WTC11 (cell line): ENCODE measurements around the gene BLOC1S1. TPM values are rescaled to one million over a fixed set of nuclear protein-coding genes. Genes with fewer than 3 reads are reported as not detected.

Experiments used
- ATAC-seq: fragments of 200-7000 bp; cut with Tn5 transposase; 2 replicates; pipeline ENCODE4 v1.10.0; 2021; ENCODE audit warnings: mild to moderate bottlenecking, moderate library complexity
- CTCF ChIA-PET: fragments of 300-600 bp; sonication (Branson Sonifier 250); formaldehyde crosslinking; loops from one replicate; lab custom pipeline; 2021; ENCODE audit warnings: antibody characterized with exemption; lab: Charles Lee
- POLR2A ChIA-PET: fragments of 350-600 bp; sonication (Branson Sonifier 250); formaldehyde crosslinking; loops from one replicate; lab custom pipeline; 2021; ENCODE audit warnings: antibody characterized with exemption; lab: Charles Lee
- DNase-seq: peaks from one replicate; pipeline ENCODE4 v3.0.0; 2021; ENCODE audit warnings: low spot score
- H3K27ac Mint-ChIP-seq: 2 replicates; pipeline ENCODE4 v1.8.0; 2021; ENCODE audit warnings: mixed read lengths
- H3K27me3 Mint-ChIP-seq: 2 replicates; pipeline ENCODE4 v1.8.0; 2021; ENCODE audit warnings: low read depth, mild to moderate bottlenecking, moderate library complexity, mixed read lengths
- H3K36me3 Mint-ChIP-seq: 2 replicates; pipeline ENCODE4 v1.8.0; 2021; ENCODE audit warnings: mixed read lengths
- H3K4me1 Mint-ChIP-seq: 2 replicates; pipeline ENCODE4 v1.8.0; 2022; ENCODE audit warnings: mixed read lengths
- H3K4me3 Mint-ChIP-seq: 2 replicates; pipeline ENCODE4 v1.8.0; 2021; ENCODE audit warnings: mild to moderate bottlenecking, moderate library complexity, mixed read lengths
- H3K9me3 Mint-ChIP-seq: 2 replicates; pipeline ENCODE4 v1.8.0; 2021; ENCODE audit warnings: mixed read lengths
- GTF2I ChIP-seq: fragments of 250-450 bp; sonication (Bioruptor Pico); conservative IDR thresholded peaks from 2 replicates; pipeline ENCODE4 v1.4.0; 2021; ENCODE audit warnings: mild to moderate bottlenecking
- KAT7 ChIP-seq: sonication (generic); formaldehyde crosslinking; IDR thresholded peaks from 2 replicates; pipeline ENCODE4 v1.8.1; 2023; ENCODE audit warnings: missing genetic modification reagents, mild to moderate bottlenecking, borderline replicate concordance
- NFE2L1 ChIP-seq: sonication (generic); formaldehyde crosslinking; IDR thresholded peaks from 2 replicates; pipeline ENCODE4 v1.8.1; 2023; ENCODE audit warnings: missing genetic modification reagents
- NFYB ChIP-seq: sonication (generic); formaldehyde crosslinking; conservative IDR thresholded peaks from 2 replicates; pipeline ENCODE4 v1.8.0; 2022; ENCODE audit warnings: low read depth, missing genetic modification reagents
- NR1H2 ChIP-seq: sonication (generic); formaldehyde crosslinking; IDR thresholded peaks from 2 replicates; pipeline ENCODE4 v1.9.0; 2021; ENCODE audit warnings: mild to moderate bottlenecking, moderate library complexity, missing genetic modification reagents
- OVOL2 ChIP-seq: fragments of 250-450 bp; sonication (Bioruptor Pico); IDR thresholded peaks from 2 replicates; pipeline ENCODE4 v1.9.0; 2021; ENCODE audit warnings: mild to moderate bottlenecking, borderline replicate concordance
- SMAD3 ChIP-seq: sonication (generic); formaldehyde crosslinking; IDR thresholded peaks from 2 replicates; pipeline ENCODE4 v1.8.0; 2022; ENCODE audit warnings: missing genetic modification reagents, mild to moderate bottlenecking, borderline replicate concordance
- TEAD1 ChIP-seq: sonication (generic); formaldehyde crosslinking; IDR thresholded peaks from 2 replicates; pipeline ENCODE4 v1.8.0; 2022; ENCODE audit warnings: mild to moderate bottlenecking, missing genetic modification reagents
- ZNF263 ChIP-seq: sonication (generic); formaldehyde crosslinking; IDR thresholded peaks from 2 replicates; pipeline ENCODE4 v1.8.1; 2022; ENCODE audit warnings: low read depth, mild to moderate bottlenecking, moderate library complexity, missing genetic modification reagents
- total RNA-seq: library from RNA; stranded (reverse); gene quantifications from 3 replicates; pipeline ENCODE4 v1.2.3, GENCODE V29; 2021
- TF ChIP-seq, protein P1 (sequence below): fragments of 250-450 bp; sonication (Bioruptor Pico); IDR thresholded peaks from 2 replicates; pipeline ENCODE4 v1.9.0; 2021; ENCODE audit warnings: mild to moderate bottlenecking, borderline replicate concordance
- TF ChIP-seq, protein P2 (sequence below): sonication (generic); formaldehyde crosslinking; IDR thresholded peaks from 2 replicates; pipeline ENCODE4 v1.8.1; 2023; ENCODE audit warnings: mild to moderate bottlenecking, missing genetic modification reagents, moderate library complexity
- TF ChIP-seq, protein P3 (sequence below): sonication (generic); formaldehyde crosslinking; IDR thresholded peaks from 2 replicates; pipeline ENCODE4 v1.8.0; 2022; ENCODE audit warnings: mild to moderate bottlenecking, missing genetic modification reagents
- TF ChIP-seq, protein P4 (sequence below): sonication (generic); formaldehyde crosslinking; IDR thresholded peaks from 2 replicates; pipeline ENCODE4 v1.8.0; 2022; ENCODE audit warnings: mild to moderate bottlenecking, missing genetic modification reagents
- TF ChIP-seq, protein P5 (sequence below): fragments of 250-450 bp; sonication (Bioruptor Pico); IDR thresholded peaks from 2 replicates; pipeline ENCODE4 v1.9.0; 2021; ENCODE audit warnings: moderate library complexity, mild to moderate bottlenecking, inconsistent platforms, borderline replicate concordance

The BLOC1S1 gene
- total RNA-seq, 1 experiment from 2014 or later: 81.9 TPM

DNA sequence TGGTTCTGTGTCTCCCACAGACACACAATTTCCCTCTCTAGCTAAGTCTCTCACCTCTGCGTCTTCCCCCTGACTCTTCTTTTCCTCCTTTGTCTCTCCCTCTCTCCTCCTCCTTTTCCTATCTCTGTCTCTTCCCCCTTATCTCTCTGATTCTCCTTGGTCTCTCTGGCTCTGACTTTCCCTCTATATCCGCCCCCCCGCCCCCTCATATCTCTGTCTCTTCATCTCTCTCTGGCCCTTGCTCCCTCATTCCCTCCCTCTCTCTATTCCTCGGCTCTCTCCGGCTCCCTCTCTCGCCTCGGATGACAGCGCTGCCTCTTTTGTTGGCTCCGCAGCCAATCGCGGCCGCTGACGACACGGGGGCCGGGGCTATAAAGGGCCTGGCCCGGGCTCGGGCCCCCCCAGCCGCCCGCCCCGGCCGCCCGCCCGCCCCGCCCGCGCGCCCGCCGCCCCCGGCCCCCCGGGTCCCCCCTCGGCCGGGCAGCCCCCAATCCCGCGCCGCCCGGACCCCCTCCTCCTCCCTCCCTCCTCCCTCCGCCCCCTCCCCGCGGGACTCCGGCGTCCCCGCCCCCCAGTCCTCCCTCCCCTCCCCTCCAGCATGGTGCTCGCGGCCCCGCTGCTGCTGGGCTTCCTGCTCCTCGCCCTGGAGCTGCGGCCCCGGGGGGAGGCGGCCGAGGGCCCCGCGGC is 27.0 kb downstream of the BLOC1S1 start, which contains the start of gene GDF11 (continued):
- TF ChIP-seq, protein P1, sequence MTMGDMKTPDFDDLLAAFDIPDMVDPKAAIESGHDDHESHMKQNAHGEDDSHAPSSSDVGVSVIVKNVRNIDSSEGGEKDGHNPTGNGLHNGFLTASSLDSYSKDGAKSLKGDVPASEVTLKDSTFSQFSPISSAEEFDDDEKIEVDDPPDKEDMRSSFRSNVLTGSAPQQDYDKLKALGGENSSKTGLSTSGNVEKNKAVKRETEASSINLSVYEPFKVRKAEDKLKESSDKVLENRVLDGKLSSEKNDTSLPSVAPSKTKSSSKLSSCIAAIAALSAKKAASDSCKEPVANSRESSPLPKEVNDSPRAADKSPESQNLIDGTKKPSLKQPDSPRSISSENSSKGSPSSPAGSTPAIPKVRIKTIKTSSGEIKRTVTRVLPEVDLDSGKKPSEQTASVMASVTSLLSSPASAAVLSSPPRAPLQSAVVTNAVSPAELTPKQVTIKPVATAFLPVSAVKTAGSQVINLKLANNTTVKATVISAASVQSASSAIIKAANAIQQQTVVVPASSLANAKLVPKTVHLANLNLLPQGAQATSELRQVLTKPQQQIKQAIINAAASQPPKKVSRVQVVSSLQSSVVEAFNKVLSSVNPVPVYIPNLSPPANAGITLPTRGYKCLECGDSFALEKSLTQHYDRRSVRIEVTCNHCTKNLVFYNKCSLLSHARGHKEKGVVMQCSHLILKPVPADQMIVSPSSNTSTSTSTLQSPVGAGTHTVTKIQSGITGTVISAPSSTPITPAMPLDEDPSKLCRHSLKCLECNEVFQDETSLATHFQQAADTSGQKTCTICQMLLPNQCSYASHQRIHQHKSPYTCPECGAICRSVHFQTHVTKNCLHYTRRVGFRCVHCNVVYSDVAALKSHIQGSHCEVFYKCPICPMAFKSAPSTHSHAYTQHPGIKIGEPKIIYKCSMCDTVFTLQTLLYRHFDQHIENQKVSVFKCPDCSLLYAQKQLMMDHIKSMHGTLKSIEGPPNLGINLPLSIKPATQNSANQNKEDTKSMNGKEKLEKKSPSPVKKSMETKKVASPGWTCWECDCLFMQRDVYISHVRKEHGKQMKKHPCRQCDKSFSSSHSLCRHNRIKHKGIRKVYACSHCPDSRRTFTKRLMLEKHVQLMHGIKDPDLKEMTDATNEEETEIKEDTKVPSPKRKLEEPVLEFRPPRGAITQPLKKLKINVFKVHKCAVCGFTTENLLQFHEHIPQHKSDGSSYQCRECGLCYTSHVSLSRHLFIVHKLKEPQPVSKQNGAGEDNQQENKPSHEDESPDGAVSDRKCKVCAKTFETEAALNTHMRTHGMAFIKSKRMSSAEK: no peak
- TF ChIP-seq, protein P2, sequence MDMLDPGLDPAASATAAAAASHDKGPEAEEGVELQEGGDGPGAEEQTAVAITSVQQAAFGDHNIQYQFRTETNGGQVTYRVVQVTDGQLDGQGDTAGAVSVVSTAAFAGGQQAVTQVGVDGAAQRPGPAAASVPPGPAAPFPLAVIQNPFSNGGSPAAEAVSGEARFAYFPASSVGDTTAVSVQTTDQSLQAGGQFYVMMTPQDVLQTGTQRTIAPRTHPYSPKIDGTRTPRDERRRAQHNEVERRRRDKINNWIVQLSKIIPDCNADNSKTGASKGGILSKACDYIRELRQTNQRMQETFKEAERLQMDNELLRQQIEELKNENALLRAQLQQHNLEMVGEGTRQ (CRISPR knock-in tag): no peak
- no peak for TF ChIP-seq OVOL2 (CRISPR knock-in tag)
- TF ChIP-seq, protein P3, sequence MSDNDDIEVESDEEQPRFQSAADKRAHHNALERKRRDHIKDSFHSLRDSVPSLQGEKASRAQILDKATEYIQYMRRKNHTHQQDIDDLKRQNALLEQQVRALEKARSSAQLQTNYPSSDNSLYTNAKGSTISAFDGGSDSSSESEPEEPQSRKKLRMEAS (CRISPR knock-in tag): no peak; the same call in 1 of the 2 replicates

DNA sequence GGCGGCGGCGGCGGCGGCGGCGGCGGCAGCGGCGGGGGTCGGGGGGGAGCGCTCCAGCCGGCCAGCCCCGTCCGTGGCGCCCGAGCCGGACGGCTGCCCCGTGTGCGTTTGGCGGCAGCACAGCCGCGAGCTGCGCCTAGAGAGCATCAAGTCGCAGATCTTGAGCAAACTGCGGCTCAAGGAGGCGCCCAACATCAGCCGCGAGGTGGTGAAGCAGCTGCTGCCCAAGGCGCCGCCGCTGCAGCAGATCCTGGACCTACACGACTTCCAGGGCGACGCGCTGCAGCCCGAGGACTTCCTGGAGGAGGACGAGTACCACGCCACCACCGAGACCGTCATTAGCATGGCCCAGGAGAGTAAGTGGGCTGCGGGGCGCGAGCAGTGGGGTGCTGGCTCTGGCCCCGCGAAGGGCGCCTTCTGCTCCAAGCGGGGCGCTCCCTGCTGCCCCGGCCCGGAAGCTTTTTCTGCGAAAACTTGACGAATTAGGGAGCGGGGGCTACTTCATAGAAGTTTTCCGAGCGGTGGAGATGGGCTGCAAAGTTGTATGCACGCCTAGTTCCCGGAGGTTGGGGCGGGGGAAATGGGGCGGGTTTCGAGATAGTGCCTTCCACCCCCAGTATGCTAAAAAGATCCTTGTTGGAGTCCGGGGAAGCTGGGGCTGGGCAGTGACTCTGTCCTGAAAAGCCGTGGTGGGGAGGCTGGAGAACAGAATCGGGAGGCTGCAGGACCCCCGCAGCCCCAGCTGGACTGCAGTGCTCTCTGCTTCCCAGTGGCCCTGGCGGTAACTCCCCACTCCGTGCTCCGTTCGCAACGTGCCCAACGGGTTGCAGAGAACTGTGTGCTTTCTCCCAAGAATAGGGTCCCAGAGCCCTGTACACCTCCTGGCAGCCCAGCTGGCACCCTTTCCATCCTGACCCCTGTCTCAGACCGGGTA is 27.8 kb downstream of the BLOC1S1 start:
- peak overlapping the region; percentile 69 for H3K27ac Mint-ChIP-seq
- CTCF ChIA-PET: interaction anchor here (0.9 to 3.4 kb wide), 10 partner anchors 8 to 230 kb away, joined by 3 to 24 read pairs (median 4); partner anchors contain the start of genes CD63, ORMDL2, RAB5B and SARNP
- peaks cover 15% of the 10 kb centered on the region for H3K36me3 Mint-ChIP-seq
- peaks cover 51% of the 10 kb centered on the region for H3K4me1 Mint-ChIP-seq
- POLR2A ChIA-PET: interaction anchor here (0.9 to 4.0 kb wide), 6 partner anchors 9 to 137 kb away, joined by 3 to 19 read pairs (median 5); partner anchors contain the start of genes CD63, DNAJC14, ORMDL2 and SARNP
- TF ChIP-seq, protein P4, sequence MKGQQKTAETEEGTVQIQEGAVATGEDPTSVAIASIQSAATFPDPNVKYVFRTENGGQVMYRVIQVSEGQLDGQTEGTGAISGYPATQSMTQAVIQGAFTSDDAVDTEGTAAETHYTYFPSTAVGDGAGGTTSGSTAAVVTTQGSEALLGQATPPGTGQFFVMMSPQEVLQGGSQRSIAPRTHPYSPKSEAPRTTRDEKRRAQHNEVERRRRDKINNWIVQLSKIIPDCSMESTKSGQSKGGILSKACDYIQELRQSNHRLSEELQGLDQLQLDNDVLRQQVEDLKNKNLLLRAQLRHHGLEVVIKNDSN: peak; percentile 23; the same call in 1 of the 2 replicates
- peak; percentile 40; the same call in 1 of the 2 replicates for TF ChIP-seq KAT7 (CRISPR knock-in tag)
- TF ChIP-seq GTF2I: 0 out of 2 replicates have a peak, but pooled peaks have one; percentile 5
- TF ChIP-seq SMAD3 (CRISPR knock-in tag): no peak
- TF ChIP-seq TEAD1: 0 out of 2 replicates have a peak, but pooled peaks have one; percentile 28
- 0 out of 2 replicates have a peak, but pooled peaks have one; percentile 38 for TF ChIP-seq ZNF263 (CRISPR knock-in tag)
- TF ChIP-seq, all 79 proteins: peak for 5
- no peaks in the 10 kb centered on the region for H3K9me3 Mint-ChIP-seq
- peaks cover 2% of the 10 kb centered on the region; the same call in 1 of the 2 replicates for H3K27me3 Mint-ChIP-seq
- DNase-seq: peak; percentile 67
- H3K4me3 Mint-ChIP-seq: peak overlapping the region; percentile 97
- ATAC-seq: peak; percentile 7

DNA sequence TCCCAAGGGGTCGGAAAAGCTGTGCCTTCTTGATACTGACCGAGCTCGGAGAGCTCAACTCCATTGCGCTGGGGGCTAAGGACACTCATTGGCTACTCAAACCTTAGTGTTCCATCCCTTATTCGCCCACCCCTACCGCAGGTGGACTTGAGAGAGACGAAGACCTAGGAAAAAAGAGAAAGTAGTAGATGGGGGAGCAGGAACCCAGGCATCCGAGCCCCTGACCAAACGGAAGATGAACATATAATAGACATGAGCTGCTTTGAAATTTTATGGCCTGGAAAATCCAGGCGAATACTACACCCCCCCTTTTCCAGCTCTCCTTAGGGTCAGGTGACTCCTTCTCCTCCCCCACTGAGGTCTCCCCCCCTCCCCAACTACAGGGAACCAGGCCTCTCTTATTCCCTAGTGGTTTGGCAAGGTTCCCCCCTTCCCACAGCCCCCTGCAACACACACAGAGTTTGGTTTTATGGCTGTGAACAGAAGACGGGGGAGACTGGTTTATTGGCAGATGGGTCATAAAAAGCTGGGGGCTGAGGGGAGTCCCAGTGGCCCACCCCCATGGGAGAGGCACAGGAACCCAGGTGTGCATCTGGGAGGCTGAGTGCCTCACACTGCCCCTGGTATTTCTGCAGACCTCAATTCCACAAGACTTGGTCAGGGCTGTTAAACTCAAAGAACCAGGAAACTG is 28.6 kb downstream of the BLOC1S1 start:
- POLR2A ChIA-PET: interaction anchor here (0.7 to 4.0 kb wide), 6 partner anchors 8 to 136 kb away, joined by 3 to 19 read pairs (median 5); partner anchors contain the start of genes CD63, DNAJC14, ORMDL2 and SARNP
- Mint-ChIP-seq H3K36me3 (peaks cover 23% of the 10 kb centered on the region), H3K4me1 (peaks cover 59% of the 10 kb centered on the region), H3K9me3 (no peaks in the 10 kb centered on the region), H3K27ac (peak overlapping the region; percentile 67), H3K27me3 (peaks cover 2% of the 10 kb centered on the region; the same call in 1 of the 2 replicates), H3K4me3 (peak overlapping the region; percentile 97)
- ATAC-seq (no peak), DNase-seq (no peak)
- CTCF ChIA-PET: interaction anchor here (0.8 to 3.4 kb wide), 13 partner anchors 8 to 229 kb away, joined by 3 to 24 read pairs (median 4); partner anchors contain the start of genes CD63, DNAJC14, ITGA7 and ORMDL2
- 0 out of 2 replicates have a peak, but pooled peaks have one; percentile 15 for TF ChIP-seq NFYB
- TF ChIP-seq, protein P4: no peak
- no peak for TF ChIP-seq NFE2L1 (CRISPR knock-in tag)
- no peak for TF ChIP-seq SMAD3 (CRISPR knock-in tag)
- TF ChIP-seq, protein P5, sequence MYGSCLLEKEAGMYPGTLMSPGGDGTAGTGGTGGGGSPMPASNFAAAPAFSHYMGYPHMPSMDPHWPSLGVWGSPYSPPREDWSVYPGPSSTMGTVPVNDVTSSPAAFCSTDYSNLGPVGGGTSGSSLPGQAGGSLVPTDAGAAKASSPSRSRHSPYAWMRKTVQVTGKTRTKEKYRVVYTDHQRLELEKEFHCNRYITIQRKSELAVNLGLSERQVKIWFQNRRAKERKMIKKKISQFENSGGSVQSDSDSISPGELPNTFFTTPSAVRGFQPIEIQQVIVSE: no peak
- TF ChIP-seq NR1H2: no peak
- TF ChIP-seq, protein P2 (CRISPR knock-in tag): peak; percentile 42; the same call in 1 of the 2 replicates
